ENCODE data around the gene OR10C1.
"Not testable (repeated sequence)": the region's sequence is repeated elsewhere in the genome, so short reads cannot be mapped to it uniquely, and the experiment has no call there.

The OR10C1 gene, protein sequence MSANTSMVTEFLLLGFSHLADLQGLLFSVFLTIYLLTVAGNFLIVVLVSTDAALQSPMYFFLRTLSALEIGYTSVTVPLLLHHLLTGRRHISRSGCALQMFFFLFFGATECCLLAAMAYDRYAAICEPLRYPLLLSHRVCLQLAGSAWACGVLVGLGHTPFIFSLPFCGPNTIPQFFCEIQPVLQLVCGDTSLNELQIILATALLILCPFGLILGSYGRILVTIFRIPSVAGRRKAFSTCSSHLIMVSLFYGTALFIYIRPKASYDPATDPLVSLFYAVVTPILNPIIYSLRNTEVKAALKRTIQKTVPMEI

DNA sequence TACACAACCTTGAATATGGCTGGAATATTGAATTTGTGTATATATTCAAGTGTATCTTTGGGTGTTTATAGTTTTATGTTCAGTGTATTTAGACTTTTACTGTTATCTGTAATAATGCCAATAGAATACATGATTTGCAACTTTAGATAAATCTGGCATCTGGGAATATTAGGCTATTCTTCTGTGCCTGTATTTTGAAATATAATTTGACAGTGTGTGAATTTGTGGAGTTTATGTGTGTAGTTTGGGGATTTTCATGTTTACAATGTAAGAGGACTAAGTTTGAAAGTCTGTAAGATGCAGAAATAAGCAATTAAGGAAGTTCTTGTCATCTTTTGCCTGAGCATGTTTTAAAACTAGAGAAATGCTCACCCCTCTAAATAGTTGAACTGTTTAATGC lies at the start of gene OR10C1:
OR10C1 (plus strand) TSS at position 301 of the 400 bp plus-strand sequence. CDS start 710 bp downstream, outside the sequence.
- no peak for DNase-seq (ENCODE audit: low read depth in 4 of 4, low spot score in 1 of 4)

DNA sequence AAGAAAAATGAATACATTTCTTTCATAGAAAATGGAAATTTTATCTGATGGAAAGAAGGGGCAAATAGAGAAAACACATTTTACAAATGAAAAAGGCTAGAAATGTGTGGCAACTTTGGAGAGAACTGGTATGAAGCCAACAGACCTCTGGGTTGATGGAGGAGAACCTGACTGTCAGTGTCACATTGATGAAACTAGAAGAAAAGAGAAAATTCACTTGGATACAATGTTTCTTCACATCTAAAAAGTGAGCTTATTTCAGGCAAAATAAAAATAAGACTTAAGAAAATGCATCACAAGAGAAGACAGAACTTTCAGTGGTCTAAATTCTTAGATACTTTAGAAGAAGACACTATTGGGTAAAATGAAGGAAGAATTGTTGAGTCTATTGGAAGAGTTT lies 43.8 kb upstream of the OR10C1 start, which contains the start of gene OR12D2:
OR12D2 (plus strand) TSS at position 301 of the 400 bp plus-strand sequence. CDS start 1,069 bp downstream, outside the sequence.
- no peak for DNase-seq (ENCODE audit: low read depth in 4 of 4, low spot score in 1 of 4)

DNA sequence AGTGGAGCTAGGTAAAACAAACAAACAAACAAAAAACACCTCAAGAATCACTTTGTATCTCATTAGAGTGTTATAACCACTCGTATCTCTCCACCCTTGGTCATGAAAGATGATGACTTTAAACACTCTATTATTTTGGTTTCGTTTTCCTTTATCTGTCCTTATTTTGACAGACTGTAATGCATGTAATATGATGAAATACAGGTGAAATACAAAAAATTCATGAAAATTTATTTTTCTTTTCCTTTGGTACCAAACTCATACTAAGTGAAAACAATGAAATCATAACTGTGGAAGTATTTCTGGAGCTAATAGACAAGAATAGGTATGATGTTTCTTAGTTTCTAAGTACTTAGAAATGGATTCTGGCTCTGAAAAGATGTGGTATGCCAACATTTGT lies 39.6 kb upstream of the OR10C1 start:
- DNase-seq (ENCODE audit: low read depth in 4 of 4, low spot score in 1 of 4), result no peak

DNA sequence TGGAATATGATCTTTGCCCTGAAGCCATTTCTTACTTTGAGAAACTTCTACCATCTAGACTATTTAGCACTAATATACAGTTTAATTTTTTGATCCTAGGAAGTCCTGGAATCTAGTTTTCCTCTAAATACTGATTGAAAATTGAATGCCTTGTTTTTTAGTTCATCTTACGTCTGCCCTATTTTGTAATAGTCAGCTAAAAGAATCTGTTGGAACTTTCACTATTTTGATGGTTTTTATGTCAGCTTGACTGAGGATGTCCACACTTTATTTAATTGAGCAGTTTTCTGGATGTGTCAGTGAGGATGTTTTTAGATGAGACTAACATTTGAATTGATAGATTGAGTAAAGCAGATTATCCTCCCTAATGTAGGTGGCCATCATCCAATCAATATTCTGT lies 35.3 kb upstream of the OR10C1 start:
- DNase-seq (ENCODE audit: low read depth in 4 of 4, low spot score in 1 of 4), result no peak

DNA sequence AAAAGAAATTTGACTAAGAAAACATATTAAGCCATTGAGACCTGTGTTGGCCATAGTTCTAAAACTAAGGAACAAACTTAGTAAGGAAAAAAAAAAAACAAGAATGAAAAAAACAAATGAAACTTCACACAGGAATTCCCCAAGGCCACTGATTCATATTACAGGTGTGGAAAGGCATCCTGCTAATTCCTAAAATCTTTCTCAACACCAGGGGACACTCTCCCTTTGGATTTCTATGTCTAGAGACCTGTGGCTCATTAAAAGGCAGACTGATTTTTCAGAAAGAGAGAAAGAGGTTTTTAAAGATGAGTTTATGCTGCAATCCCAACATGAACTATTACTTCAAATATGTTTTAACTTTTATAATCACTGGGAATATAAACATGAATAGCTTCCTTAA lies 24.5 kb upstream of the OR10C1 start, which contains the start of gene OR12D1:
OR12D1 (plus strand) TSS at position 341 of the 400 bp plus-strand sequence.
- DNase-seq (ENCODE audit: low read depth in 4 of 4, low spot score in 1 of 4), result no peak

DNA sequence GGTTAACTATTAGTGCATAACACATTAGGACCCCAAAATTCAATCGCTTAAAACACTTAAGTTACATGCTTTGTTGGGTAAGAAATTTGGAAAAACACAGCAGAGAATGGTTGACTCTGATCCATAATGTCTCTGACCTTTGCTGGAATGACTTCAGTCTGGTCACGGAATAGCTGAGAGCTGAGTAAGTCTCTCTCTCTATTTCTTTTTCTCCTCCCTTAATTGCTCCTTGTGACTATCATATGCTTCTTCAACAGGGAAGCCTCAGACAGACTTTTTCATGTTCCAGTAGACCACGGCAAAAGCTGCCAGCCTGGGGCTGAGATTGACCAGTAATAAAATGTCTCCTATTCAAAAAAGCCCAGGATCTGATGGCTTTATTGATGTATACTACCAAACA lies 19.6 kb upstream of the OR10C1 start:
- DNase-seq (ENCODE audit: low read depth in 4 of 4, low spot score in 1 of 4), result no peak

DNA sequence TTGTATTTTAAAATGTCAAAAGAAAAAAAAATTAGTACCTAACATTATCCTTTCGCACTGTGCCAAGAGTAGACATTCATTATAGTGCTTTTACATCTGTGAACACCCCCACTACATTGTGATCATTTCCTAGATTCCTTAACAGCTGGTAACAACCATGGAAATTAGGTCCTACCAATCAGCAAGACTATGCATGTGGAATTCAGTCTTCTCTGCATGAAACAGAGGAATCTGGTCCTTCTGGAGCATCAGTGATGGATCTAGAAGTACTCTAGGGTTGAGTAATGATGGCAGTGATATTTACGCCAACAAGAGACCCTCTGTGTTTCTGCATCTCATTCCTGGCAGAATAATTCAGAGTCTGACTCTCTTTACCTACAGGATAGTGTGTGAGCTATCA lies 14.9 kb upstream of the OR10C1 start:
- DNase-seq (ENCODE audit: low read depth in 4 of 4, low spot score in 1 of 4), result no peak

DNA sequence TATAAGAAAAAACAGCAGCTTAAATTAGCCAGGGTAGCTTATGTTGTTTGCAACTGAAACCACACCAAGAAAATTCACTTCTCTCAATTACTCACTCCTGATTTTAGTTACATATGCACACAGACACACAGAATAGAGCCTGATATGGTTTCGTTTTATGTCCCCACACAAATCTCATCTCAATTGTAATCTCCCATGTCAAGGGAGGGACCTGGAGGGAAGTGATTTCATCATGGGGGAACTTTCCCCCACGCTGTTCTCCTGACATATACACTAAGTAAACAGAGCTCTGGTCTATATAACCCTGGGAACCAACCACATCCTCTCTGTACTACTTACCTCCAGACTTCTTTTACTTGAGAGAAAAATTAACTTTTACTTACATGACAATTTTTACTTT lies 14.5 kb upstream of the OR10C1 start:
- DNase-seq (ENCODE audit: low read depth in 4 of 4, low spot score in 1 of 4), result no peak

DNA sequence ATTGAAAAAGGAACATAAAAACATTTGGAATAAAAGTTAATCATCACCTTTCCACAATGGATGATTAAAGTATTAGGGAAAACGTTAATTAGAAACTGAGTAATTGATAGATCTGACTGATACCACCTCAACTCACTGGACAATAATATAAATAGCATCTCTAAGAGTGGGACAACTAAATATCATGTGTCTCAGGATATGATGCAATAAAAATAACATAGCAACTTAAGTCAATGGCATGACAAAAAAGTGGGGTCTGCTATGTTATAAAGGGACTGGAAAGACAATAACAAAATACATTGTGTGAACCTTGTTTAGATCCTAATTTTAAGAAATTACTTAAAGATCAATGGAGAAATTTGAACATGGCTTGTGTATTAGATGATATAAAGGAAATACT lies 14.0 kb upstream of the OR10C1 start:
- no peak for DNase-seq (ENCODE audit: low read depth in 4 of 4, low spot score in 1 of 4)

DNA sequence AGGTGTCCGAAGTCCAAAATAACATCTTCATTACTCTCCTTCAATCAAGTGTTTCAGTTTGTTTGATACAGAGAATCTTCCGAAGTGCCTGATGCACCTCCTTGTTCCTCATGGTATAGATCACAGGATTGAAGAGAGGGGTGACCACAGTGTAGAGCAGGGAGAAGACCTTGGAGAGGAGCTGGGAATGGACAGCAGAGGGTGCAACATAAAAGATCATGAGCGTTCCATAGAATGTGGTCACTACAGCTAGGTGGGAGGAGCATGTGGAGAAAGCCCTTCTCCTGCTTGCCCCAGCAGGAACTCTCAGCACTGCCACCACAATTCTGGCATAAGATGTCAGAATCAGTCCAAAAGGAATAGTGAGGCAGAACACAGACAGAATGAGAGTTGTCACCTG lies 12.5 kb upstream of the OR10C1 start:
- no peak for DNase-seq (ENCODE audit: low read depth in 4 of 4, low spot score in 1 of 4)

DNA sequence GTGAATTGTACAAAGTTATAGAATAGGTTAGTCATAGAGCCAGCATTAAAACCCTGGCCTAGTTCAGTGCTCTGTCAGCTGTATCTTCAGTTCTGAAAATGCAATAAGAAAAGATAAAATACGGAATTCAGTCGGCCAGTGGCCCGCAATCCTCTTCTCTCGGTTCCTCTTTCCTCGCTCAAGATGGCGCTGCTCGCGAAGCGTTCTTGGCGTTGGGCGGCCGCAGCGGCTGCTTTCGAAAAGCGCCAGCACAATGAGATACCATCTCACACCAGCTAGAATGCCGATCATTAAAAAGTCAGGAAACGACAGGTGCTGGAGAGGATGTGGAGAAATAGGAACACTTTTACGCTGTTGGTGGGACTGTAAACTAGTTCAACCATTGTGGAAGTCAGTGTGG lies 2.4 kb upstream of the OR10C1 start:
- DNase-seq (ENCODE audit: low read depth in 4 of 4, low spot score in 1 of 4), result not testable (repeated sequence)

DNA sequence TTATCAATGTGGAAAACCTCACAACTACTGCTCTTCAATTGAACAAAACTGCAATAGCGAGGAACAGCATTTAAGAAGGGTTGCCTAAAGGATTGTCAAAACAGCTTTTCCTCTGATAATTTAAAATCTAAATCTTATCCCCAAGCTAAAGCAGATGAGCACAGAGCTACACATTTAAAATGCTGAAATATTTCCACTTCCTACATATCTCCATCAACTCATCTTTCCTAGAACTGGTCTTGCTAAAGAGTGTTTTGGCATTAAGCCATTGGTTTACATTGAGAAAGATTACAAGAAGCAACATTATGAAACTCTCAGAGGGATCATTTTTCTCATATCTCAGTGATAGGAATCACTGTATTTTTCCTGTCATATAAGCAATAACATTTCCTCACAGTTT lies 3.6 kb downstream of the OR10C1 start:
- no peak for DNase-seq (ENCODE audit: low read depth in 4 of 4, low spot score in 1 of 4)

DNA sequence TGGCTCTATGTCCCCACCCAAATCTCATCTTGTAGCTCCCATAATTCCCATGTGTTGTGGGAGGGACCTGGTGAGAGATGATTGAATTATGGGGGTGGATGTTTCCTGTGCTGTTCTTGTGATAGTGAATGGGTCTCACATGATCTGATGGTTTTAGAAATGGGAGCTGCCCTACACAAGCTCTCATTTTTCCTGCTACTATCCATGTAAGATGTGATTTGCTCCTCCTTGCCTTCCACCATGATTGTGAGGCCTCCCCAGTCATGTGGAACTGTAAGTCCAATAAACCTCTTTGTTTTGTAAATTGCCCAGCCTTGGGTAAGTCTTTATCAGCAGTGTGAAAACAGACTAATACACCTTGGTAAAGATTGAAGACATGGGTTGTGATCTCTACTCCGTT lies 4.9 kb downstream of the OR10C1 start:
- DNase-seq (ENCODE audit: low read depth in 4 of 4, low spot score in 1 of 4), result not testable (repeated sequence)

DNA sequence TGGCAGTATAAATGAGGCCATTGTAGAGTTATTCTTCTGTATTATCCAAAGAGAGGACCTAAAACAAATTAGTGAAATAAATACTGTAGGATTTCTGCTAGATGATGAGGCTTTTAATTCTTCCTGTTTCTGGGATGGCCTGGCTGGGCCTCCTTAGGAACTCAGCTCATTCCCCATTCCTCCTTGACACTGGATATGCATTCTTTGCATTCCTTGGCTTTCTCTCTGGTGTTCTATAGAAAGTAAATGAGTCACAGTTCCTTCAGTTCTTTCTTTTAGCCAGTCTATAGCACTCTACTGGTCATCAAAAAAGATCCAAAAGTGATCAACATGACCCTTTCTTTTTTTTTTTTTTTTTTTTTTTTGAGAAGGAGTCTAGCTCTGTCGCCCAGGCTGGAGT lies 8.6 kb downstream of the OR10C1 start:
- DNase-seq (ENCODE audit: low read depth in 4 of 4, low spot score in 1 of 4), result no peak

DNA sequence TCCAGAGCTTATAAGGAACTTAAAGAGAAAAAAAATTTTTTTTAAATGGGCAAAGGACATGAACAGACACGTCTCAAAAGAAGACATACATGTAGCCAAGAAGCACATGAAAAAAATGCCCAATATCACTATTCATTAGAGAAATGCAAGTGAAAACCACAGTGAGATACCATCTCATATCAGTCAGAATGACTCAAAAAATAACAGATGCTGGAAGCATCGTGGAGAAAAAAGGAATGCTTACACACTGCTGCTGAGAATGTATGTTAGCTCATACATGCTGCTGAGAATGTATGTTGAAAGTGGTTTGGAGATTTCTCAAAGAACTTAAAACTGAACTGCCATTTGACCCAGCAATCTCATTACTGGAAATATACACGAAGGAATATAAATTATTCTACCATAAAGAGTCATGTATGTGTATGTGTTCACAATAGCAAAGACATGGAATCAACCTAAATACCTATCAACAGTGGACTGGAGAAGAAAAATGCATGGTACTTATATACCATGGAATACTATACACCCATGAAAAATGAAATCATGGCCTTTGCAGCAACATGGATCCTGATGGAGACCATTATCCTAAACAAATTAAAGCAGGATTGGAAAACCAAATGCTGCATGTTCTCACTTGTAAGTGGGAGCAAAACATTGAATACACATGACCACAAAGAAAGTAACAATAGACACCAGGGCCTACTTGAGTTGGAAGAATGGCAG lies 12.5 kb downstream of the OR10C1 start:
- DNase-seq (ENCODE audit: low read depth in 4 of 4, low spot score in 1 of 4), result no peak

DNA sequence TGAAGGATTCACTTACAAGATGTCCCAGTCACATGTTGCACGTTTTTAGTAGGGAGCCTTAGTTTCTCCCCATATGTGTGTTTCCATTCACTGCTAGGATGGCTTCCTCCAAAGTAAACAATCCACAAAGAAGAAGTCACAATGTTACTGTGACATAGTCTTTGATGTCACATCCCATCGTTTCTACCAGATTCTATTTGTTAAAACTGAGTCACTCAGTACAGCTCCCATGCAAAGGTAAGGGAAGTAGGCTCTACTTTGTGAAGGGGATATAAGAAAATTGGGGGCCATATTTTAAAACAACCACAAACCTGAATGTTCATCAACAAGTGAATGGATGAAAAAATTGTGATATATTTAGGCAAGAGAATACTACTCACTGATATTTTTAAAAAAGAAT lies 17.9 kb downstream of the OR10C1 start, which contains the start of the genes OR11A1 and OR2H1:
OR11A1 (minus strand) TSS at position 101 of the 400 bp plus-strand sequence. CDS start 29,430 bp downstream, outside the sequence.
OR2H1 (plus strand) TSS at position 185 of the 400 bp plus-strand sequence. CDS start 4,615 bp downstream, outside the sequence.
- DNase-seq (ENCODE audit: low read depth in 4 of 4, low spot score in 1 of 4), result no peak

DNA sequence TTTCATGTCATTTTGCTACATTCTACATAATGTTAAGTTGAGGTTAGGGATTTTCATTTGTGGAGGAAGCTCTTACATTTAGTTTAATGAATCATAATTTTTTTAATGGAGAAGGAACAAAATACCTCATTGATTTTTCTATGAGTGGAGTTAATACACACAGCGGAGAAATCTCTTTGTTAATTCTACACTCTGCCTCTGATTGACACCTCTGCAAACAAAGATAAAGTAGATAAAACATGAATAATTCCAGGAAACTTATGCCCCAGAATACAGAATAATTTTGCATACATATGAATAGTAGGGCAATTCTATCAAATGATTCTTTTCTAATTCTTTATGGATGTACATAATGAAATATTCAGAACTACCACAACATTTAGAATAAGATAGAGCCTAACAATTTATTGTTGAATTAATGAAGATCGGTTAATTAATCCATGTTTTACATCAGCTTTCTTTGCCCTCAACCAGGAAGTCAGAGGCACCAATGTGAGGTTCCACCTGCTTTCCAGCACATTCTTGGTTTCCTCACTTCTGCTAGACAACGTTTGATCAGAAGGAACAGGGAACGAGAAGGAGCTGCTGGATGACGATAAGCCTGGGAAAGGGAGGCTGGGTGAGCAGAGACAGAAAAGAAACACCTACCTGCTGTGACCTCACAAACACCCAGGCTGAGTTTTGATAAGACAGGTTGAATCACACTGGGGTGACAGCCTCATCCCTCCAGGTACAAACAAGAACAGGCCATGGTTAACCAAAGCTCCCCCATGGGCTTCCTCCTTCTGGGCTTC lies 22.1 kb downstream of the OR10C1 start:
- no peak for DNase-seq (ENCODE audit: low read depth in 4 of 4, low spot score in 1 of 4)

DNA sequence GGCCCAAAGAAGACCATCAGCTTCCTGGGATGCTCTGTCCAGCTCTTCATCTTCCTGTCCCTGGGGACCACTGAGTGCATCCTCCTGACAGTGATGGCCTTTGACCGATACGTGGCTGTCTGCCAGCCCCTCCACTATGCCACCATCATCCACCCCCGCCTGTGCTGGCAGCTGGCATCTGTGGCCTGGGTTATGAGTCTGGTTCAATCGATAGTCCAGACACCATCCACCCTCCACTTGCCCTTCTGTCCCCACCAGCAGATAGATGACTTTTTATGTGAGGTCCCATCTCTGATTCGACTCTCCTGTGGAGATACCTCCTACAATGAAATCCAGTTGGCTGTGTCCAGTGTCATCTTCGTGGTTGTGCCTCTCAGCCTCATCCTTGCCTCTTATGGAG lies 22.9 kb downstream of the OR10C1 start:
- DNase-seq (ENCODE audit: low read depth in 4 of 4, low spot score in 1 of 4), result no peak

DNA sequence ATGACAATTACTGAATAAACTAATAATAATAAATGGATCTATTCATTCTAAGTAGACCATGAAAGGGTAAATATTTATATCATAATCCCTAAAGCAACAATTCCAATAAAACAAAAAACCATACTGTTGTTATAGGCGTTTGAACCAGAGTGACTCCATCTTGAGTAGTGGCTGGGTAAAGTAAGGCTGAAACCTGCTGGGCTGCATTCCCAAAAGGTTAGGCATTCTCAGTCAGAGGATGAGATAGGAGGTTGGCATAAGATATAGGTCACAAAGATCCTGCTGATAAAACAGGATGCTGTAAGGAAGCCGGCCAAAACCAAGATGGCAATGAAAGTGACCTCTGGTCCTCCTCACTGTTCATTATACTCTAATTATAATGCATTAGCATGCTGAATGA lies 26.2 kb downstream of the OR10C1 start:
- DNase-seq (ENCODE audit: low read depth in 4 of 4, low spot score in 1 of 4), result no peak

DNA sequence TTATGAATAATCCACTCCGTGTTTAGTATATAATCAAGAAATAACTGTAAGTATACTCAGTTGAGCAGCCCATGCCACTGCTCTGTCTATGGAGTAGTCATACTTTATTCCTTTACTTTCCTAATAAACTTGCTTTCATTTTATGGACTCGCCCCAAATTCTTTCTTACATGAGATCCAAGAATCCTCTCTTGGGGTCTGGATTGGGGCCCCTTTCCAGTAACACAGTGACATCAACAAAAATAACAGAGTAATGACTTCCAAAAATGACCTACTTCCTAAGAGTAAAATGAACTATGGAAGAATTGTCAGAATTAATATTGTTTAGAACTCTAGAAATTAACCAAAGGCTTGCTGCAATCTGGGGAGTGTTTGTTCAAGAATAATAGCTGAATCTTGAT lies 26.7 kb downstream of the OR10C1 start:
- DNase-seq (ENCODE audit: low read depth in 4 of 4, low spot score in 1 of 4), result no peak

DNA sequence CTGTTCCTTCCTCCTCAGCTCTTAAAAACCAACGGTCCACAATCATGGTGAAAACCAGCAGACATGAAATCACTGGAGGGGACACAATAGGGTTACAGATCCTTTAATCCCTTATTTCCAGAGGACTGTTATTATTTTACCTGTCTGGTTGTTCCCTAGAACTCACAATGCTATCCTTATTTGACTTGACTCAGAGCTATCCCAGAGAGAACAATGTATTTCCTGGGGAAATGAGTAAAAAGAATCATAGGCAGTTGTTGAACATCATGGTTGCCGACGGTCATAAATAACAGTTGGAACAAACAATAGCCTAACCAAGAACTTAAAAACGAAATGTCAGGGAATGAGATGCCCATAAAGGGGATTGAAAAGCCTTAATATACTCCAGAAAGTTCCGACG lies 27.1 kb downstream of the OR10C1 start:
- no peak for DNase-seq (ENCODE audit: low read depth in 4 of 4, low spot score in 1 of 4)

Measured in stimulated activated CD4-positive, alpha-beta T cell treated with anti-CD3 and anti-CD28 coated beads, Interleukin-1b, Interleukin-23, amount 100 ng/mL, for 24 hours (primary cell).